GM12873 (cell line): ENCODE measurements around the gene FOXP1.

Experiments used
- TF ChIP-seq, protein P1 (sequence below): IDR thresholded peaks from 2 replicates; pipeline ENCODE4 v1.5.1; 2012; ENCODE audit warnings: low read depth, mild to moderate bottlenecking, moderate library complexity, low read length, control low read depth; ENCODE audit not compliant: insufficient read depth; ENCODE audit errors: missing control alignments

FOXP1 gene

DNA sequence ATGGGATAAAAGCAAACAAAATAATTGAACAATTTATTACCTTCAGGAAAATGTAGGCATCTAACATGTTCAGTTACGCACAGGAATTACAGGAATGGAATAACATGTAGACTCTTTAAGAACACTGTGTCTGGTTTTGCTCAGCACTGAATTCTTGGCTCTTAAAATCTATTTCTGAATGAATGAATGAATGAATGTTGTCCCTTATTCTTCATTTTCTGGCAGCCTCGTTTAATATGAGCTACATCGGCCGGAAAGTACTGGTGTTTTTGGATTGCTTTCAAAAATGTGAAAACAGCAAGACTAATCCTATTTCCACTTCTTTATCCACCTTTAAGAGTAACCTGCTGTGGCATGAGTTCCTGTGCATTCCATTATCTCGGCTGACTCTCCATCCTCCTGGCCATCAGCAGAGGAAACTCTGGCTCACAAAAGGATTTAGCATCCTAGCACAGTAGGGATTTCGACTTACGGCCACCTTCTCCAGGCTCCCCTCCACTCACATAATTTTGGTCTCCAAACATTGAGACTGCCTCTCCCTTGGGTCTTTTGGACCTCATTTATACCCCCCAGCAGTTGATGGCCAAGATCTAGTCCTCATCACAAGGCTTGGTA lies 145.3 kb downstream of the FOXP1 start:
- TF ChIP-seq, protein P1, sequence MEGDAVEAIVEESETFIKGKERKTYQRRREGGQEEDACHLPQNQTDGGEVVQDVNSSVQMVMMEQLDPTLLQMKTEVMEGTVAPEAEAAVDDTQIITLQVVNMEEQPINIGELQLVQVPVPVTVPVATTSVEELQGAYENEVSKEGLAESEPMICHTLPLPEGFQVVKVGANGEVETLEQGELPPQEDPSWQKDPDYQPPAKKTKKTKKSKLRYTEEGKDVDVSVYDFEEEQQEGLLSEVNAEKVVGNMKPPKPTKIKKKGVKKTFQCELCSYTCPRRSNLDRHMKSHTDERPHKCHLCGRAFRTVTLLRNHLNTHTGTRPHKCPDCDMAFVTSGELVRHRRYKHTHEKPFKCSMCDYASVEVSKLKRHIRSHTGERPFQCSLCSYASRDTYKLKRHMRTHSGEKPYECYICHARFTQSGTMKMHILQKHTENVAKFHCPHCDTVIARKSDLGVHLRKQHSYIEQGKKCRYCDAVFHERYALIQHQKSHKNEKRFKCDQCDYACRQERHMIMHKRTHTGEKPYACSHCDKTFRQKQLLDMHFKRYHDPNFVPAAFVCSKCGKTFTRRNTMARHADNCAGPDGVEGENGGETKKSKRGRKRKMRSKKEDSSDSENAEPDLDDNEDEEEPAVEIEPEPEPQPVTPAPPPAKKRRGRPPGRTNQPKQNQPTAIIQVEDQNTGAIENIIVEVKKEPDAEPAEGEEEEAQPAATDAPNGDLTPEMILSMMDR = no peak

GRCh38 chr3:71436337-71436736 lies 147.2 kb downstream of the FOXP1 start:
- TF ChIP-seq, protein P1 = no peak

- TF ChIP-seq, protein P1 = no peak
These were observed 149.9 kb downstream of the FOXP1 start for GRCh38 chr3:71433631-71434030.

- TF ChIP-seq, protein P1 = no peak
These were observed 151.2 kb downstream of the FOXP1 start for GRCh38 chr3:71432044-71432975.

GRCh38 chr3:71430941-71431552 lies 152.5 kb downstream of the FOXP1 start:
- TF ChIP-seq, protein P1 = no peak

- TF ChIP-seq, protein P1 = no peak
These were observed 153.9 kb downstream of the FOXP1 start for GRCh38 chr3:71429597-71429988.
